Mesothelial cell of epicardium (in vitro differentiated cells): ENCODE measurements around the gene STK17B. TPM values are rescaled to one million over a fixed set of nuclear protein-coding genes. Genes with fewer than 3 reads are reported as not detected.

Experiments used
- DNase-seq, 2 experiments: peaks; one replicate each; pipeline ENCODE4 v3.0.0; 2021; ENCODE audit warnings: low spot score in 2 of 2; ENCODE audit not compliant: unreplicated experiment in 2 of 2
- H3K27ac Mint-ChIP-seq: 2 replicates; pipeline ENCODE4 v1.8.0; 2021; ENCODE audit warnings: mixed read lengths
- H3K27me3 Mint-ChIP-seq: 2 replicates; pipeline ENCODE4 v1.8.0; 2021; ENCODE audit warnings: low read depth, mixed read lengths
- H3K36me3 Mint-ChIP-seq: 2 replicates; pipeline ENCODE4 v1.8.0; 2021; ENCODE audit warnings: mixed read lengths
- H3K4me1 Mint-ChIP-seq: 2 replicates; pipeline ENCODE4 v1.8.0; 2021; ENCODE audit warnings: mixed read lengths
- H3K4me3 Mint-ChIP-seq: 2 replicates; pipeline ENCODE4 v1.8.0; 2021; ENCODE audit warnings: mild to moderate bottlenecking, moderate library complexity, mixed read lengths
- H3K9me3 Mint-ChIP-seq: 2 replicates; pipeline ENCODE4 v1.8.0; 2021; ENCODE audit warnings: mixed read lengths
- CTCF ChIP-seq: fragments of 200-600 bp; sonication (generic); IDR thresholded peaks from one replicate; pipeline ENCODE4 v1.5.0; 2021; ENCODE audit warnings: antibody characterized with exemption; ENCODE audit not compliant: unreplicated experiment
- total RNA-seq: library from RNA; stranded (reverse); gene quantifications from 3 replicates; pipeline ENCODE4 v1.2.1, GENCODE V29; 2021

STK17B gene
- total RNA-seq, 1 donor from 2014 or later = 35.6 TPM

- peak in 1 of 2 experiments; percentile 38 for DNase-seq
- no peak for TF ChIP-seq CTCF
- H3K27ac Mint-ChIP-seq = peak overlapping the region; percentile 96
- no peaks in the 10 kb centered on the region for H3K9me3 Mint-ChIP-seq
- H3K4me3 Mint-ChIP-seq = peak overlapping the region; percentile 97
- H3K4me1 Mint-ChIP-seq = peaks cover 41% of the 10 kb centered on the region
- H3K27me3 Mint-ChIP-seq = no peaks in the 10 kb centered on the region
- H3K36me3 Mint-ChIP-seq = no peaks in the 10 kb centered on the region
Observed at GRCh38 chr2:196170606-196171247, 651 bp downstream of the STK17B start.

GRCh38 chr2:196170213-196170605 is 1.2 kb downstream of the STK17B start:
- Mint-ChIP-seq H3K4me3 (peak overlapping the region; percentile 97), H3K27me3 (no peaks in the 10 kb centered on the region), H3K4me1 (peaks cover 45% of the 10 kb centered on the region), H3K9me3 (no peaks in the 10 kb centered on the region), H3K36me3 (no peaks in the 10 kb centered on the region), H3K27ac (peak overlapping the region; percentile 96)
- no peak for TF ChIP-seq CTCF
- no peak for DNase-seq

GRCh38 chr2:196169516-196169915 is 1.9 kb downstream of the STK17B start:
- H3K4me1 Mint-ChIP-seq = peaks cover 51% of the 10 kb centered on the region
- peak overlapping the region; percentile 5 for H3K27ac Mint-ChIP-seq
- H3K4me3 Mint-ChIP-seq = peak overlapping the region; percentile 97
- H3K9me3 Mint-ChIP-seq = no peaks in the 10 kb centered on the region
- no peak for DNase-seq
- H3K36me3 Mint-ChIP-seq = no peaks in the 10 kb centered on the region
- TF ChIP-seq CTCF = no peak
- H3K27me3 Mint-ChIP-seq = no peaks in the 10 kb centered on the region

GRCh38 chr2:196168181-196168580 is 3.2 kb downstream of the STK17B start:
- H3K27me3 Mint-ChIP-seq = no peaks in the 10 kb centered on the region
- H3K36me3 Mint-ChIP-seq = no peaks in the 10 kb centered on the region
- no peaks in the 10 kb centered on the region for H3K9me3 Mint-ChIP-seq
- H3K4me3 Mint-ChIP-seq = peak overlapping the region; percentile 41
- TF ChIP-seq CTCF = no peak
- peaks cover 54% of the 10 kb centered on the region for H3K4me1 Mint-ChIP-seq
- peak overlapping the region; percentile 51 for H3K27ac Mint-ChIP-seq
- no peak for DNase-seq

DNA sequence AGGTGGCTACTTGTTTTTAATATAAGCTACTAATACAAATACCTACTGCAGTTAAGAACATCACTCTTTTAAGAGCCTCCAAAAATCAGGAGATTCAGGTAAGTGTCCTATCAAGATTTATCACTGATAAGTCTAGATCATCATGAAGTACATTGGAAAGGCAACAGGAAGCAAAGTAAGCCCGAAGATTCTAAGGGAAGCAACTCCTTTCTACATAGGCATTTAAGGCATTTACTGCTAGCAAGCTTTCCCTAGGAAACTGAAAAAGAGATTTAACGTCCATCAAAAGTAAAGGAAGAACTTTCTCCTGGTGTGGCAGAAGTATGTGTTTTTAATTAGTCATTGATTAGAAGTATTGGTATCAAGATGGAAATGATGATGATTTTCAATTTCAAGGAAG is 3.7 kb downstream of the STK17B start:
- H3K27me3 Mint-ChIP-seq = no peaks in the 10 kb centered on the region
- TF ChIP-seq CTCF = no peak
- H3K4me3 Mint-ChIP-seq = peak overlapping the region; percentile 41
- H3K27ac Mint-ChIP-seq = peak overlapping the region; percentile 78
- no peak for DNase-seq
- H3K36me3 Mint-ChIP-seq = peaks cover 4% of the 10 kb centered on the region
- peaks cover 54% of the 10 kb centered on the region for H3K4me1 Mint-ChIP-seq
- H3K9me3 Mint-ChIP-seq = no peaks in the 10 kb centered on the region
